DOHH2 (cell line): ENCODE data around the gene DCAF8.

Experiments used
- H3F3A ChIP-seq: fragments of 200-600 bp; sonication (generic), shearing (Covaris generic); 2 replicates; pipeline ENCODE4 v1.6.0; 2016; ENCODE audit warnings: antibody characterized with exemption, mild to moderate bottlenecking; ENCODE audit not compliant: control insufficient read depth, insufficient read depth
- H3K27ac ChIP-seq: fragments of 200-600 bp; sonication (generic); 2 replicates; pipeline ENCODE4 v1.5.1; 2014; ENCODE audit warnings: low read depth, mild to moderate bottlenecking, low read length, moderate library complexity
- H3K27me3 ChIP-seq: fragments of 200-600 bp; sonication (generic); 2 replicates; pipeline ENCODE4 v1.6.1; 2014; ENCODE audit warnings: mild to moderate bottlenecking, low read length, mixed read lengths; ENCODE audit not compliant: control insufficient read depth
- H3K36me3 ChIP-seq: fragments of 200-600 bp; sonication (generic); 2 replicates; pipeline ENCODE4 v1.6.1; 2014; ENCODE audit warnings: mild to moderate bottlenecking, low read length, moderate library complexity, mixed read lengths; ENCODE audit not compliant: control insufficient read depth
- H3K4me1 ChIP-seq: fragments of 200-600 bp; sonication (generic); 2 replicates; pipeline ENCODE4 v1.6.1; 2014; ENCODE audit warnings: mild to moderate bottlenecking, low read length, mixed read lengths; ENCODE audit not compliant: control insufficient read depth
- H3K4me2 ChIP-seq: fragments of 200-600 bp; sonication (generic); 2 replicates; pipeline ENCODE4 v1.6.0; 2014; ENCODE audit warnings: mild to moderate bottlenecking, low read length, moderate library complexity
- H3K4me3 ChIP-seq: fragments of 200-600 bp; sonication (generic); 2 replicates; pipeline ENCODE4 v1.5.1; 2014; ENCODE audit warnings: mild to moderate bottlenecking, low read length, mixed read lengths
- H3K79me2 ChIP-seq: fragments of 200-600 bp; sonication (generic); 2 replicates; pipeline ENCODE4 v1.6.1; 2014; ENCODE audit warnings: mild to moderate bottlenecking, low read length, mixed read lengths; ENCODE audit not compliant: control insufficient read depth
- H3K9me2 ChIP-seq: fragments of 200-600 bp; sonication (generic); replicated peaks from 2 replicates; pipeline ENCODE4 v1.6.1; 2014; ENCODE audit warnings: mild to moderate bottlenecking, low read length, mixed read lengths; ENCODE audit not compliant: control insufficient read depth
- H3K9me3 ChIP-seq: fragments of 200-600 bp; sonication (generic); 2 replicates; pipeline ENCODE4 v1.6.1; 2014; ENCODE audit warnings: antibody characterized with exemption, low read length, mixed read lengths; ENCODE audit not compliant: control insufficient read depth, insufficient read depth
- H4K20me1 ChIP-seq: fragments of 200-600 bp; sonication (generic); 2 replicates; pipeline ENCODE4 v1.6.0; 2014; ENCODE audit warnings: low read depth, mild to moderate bottlenecking, antibody characterized with exemption, low read length, moderate library complexity; ENCODE audit not compliant: control insufficient read depth, insufficient read depth
- CTCF ChIP-seq: fragments of 200-600 bp; sonication (generic); IDR thresholded peaks from one replicate; pipeline ENCODE4 v1.5.1; 2014; ENCODE audit warnings: antibody characterized with exemption, mild to moderate bottlenecking, low read depth, low read length; ENCODE audit not compliant: poor library complexity, severe bottlenecking
- EZH2phosphoT487 ChIP-seq: fragments of 200-600 bp; sonication (generic); IDR thresholded peaks from 2 replicates; pipeline ENCODE4 v1.6.1; 2017; ENCODE audit warnings: borderline replicate concordance, mild to moderate bottlenecking, antibody characterized with exemption, low read length, moderate library complexity, mixed read lengths

Gene DCAF8

GRCh38 chr1:160308451-160309184 is 46.3 kb upstream of the DCAF8 start:
- Histone ChIP-seq H3K9me3 (no peaks in the 10 kb centered on the region), H4K20me1 (no peaks in the 10 kb centered on the region), H3K4me1 (peaks cover 29% of the 10 kb centered on the region), H3K9me2 (no peaks in the 10 kb centered on the region), H3K27me3 (no peaks in the 10 kb centered on the region), H3K4me2 (peak overlapping the region; percentile 61; the same call in 1 of the 2 replicates), H3F3A (0 out of 2 replicates have a peak, but pooled peaks cover 2% of the 10 kb centered on the region), H3K79me2 (no peaks in the 10 kb centered on the region), H3K4me3 (no peak overlapping the region), H3K36me3 (peaks cover 86% of the 10 kb centered on the region), H3K27ac (no peak overlapping the region)
- no peak for TF ChIP-seq CTCF
- TF ChIP-seq EZH2phosphoT487: no peak

GRCh38 chr1:160307118-160307791 is 44.9 kb upstream of the DCAF8 start:
- Histone ChIP-seq H3K27ac (peak overlapping the region; percentile 21), H3K4me2 (peak overlapping the region; percentile 61), H3K36me3 (peaks cover 85% of the 10 kb centered on the region), H3K9me2 (no peaks in the 10 kb centered on the region), H4K20me1 (no peaks in the 10 kb centered on the region), H3K4me1 (peaks cover 29% of the 10 kb centered on the region), H3K79me2 (no peaks in the 10 kb centered on the region), H3K4me3 (peak overlapping the region; percentile 39), H3K27me3 (no peaks in the 10 kb centered on the region), H3F3A (0 out of 2 replicates have a peak, but pooled peaks cover 2% of the 10 kb centered on the region), H3K9me3 (no peaks in the 10 kb centered on the region)
- TF ChIP-seq CTCF: no peak
- TF ChIP-seq EZH2phosphoT487: no peak

- Histone ChIP-seq H3K9me2 (no peaks in the 10 kb centered on the region), H3K27ac (no peak overlapping the region), H3F3A (no peaks in the 10 kb centered on the region), H3K27me3 (no peaks in the 10 kb centered on the region), H3K79me2 (no peaks in the 10 kb centered on the region), H3K36me3 (peaks cover 78% of the 10 kb centered on the region), H3K9me3 (no peaks in the 10 kb centered on the region), H3K4me3 (no peak overlapping the region), H4K20me1 (no peaks in the 10 kb centered on the region), H3K4me2 (no peak overlapping the region), H3K4me1 (no peaks in the 10 kb centered on the region)
- no peak for TF ChIP-seq EZH2phosphoT487
- TF ChIP-seq CTCF: no peak
Measured at GRCh38 chr1:160300173-160300572, 37.8 kb upstream of the DCAF8 start.
